ENCODE data around the gene RASL10B.
A peak's percentile ranks its signal among the peaks of the same experiment; 100 is the strongest.
"Not testable (repeated sequence)": the region's sequence is repeated elsewhere in the genome, so short reads cannot be mapped to it uniquely, and the experiment has no call there.

The RASL10B gene

DNA sequence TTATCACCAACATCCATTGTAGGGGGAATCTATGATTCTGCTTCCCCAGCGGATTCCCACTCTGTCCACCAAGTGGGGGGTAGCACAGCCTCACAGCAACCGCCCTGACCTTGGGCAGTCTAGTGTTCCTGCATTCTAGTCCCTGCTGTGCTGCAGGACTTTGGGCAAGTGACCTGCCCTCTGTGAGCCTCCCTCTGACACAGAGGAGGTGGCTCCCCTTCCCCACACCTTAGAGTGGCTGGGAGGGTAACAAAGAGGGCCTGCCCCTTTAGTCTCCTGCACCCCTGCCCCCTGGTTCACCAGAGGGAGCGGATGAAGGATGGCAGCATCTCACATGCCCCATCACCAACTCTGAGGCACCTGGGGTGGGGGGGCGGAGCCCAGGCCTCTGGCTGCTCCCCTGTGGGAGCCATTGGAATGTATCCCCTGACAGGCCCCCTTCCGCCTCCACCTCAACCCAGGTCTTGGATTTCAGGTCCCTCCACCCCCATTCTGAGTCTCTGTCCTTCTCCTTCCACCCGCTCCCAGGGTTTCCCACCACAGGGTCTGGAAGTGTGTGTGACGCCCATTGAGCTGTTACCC, 11.5 kb downstream of the RASL10B start:
- no peak for DNase-seq (ENCODE audit: low spot score)

- DNase-seq (ENCODE audit: low spot score): no peak
Measured at GRCh38 chr17:35743626-35744328, 12.3 kb downstream of the RASL10B start.

DNA sequence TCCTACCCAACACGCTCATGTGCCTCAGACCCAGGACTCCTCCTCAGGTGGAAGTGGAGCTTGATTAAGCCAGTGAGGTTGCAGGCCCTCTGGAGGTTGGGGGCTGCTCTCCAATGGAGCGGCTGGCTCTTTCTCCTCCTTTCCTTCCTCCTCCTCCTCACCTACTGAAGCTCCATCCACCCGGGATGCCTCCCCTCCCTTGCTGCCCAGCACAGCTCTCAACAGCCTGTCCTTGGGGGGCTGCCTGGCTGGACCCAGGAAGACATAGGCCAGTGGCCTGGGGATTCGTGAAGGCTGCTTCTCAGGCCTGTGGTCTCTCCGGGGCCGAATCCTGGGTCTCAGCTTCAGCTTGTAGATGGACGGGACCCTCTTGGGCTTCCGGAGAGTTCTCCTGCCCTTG, 13.4 kb downstream of the RASL10B start:
- DNase-seq (ENCODE audit: low spot score): no peak

- no peak for DNase-seq (ENCODE audit: low spot score)
Measured at GRCh38 chr17:35745246-35745645, 13.8 kb downstream of the RASL10B start.

DNA sequence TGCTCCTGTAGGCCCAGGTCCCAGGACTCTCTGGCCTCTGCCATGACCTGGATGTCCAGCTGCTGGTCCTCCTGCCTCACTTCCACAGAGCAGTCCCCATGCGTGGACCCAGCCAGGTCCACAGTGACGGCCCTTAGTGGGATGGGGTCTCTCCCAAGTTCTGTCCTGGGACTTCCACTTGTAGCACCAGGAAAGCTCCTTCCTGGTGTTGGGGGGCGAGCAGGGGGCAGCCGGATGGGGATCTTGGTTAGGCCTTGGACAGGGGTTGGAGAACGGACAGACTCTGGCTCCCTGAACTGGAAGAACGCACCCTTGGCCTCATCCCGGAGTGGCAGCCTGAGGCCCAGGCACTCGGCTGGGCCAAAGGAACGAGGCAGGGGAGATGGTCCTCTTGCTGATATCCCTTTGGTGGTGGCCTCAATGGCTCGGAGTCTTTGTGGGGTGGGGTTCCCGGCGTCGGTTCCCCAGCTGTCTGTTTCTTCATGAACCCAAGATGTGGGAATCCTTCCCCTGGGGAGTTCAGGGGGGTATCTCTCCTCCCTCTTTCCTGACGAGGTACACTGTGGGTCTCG, 14.4 kb downstream of the RASL10B start:
- DNase-seq (ENCODE audit: low spot score): no peak

GRCh38 chr17:35747540-35748017, 16.1 kb downstream of the RASL10B start:
- DNase-seq (ENCODE audit: low spot score): peak; percentile 80

- peak; percentile 61 for DNase-seq (ENCODE audit: low spot score)
Measured at GRCh38 chr17:35748341-35748841, 17.0 kb downstream of the RASL10B start.

DNA sequence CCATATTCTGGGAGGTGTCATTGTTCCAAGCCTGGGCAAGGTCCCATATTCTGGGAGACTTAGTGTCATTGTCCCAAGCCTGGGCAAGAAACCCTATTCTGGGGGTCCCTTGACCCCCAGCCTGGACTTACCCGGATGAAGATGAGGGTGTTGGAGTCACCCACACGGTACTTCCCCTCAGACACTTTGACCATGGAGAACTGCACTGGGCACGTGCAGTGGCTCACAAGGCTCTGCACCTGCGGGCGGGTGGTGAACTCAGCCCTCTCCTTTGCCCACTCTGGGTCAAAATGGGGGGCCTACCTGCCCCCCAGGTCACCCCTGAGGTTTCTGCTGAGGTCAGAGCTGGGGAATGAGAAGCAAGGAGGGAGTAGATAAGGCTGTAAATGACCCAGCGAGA, 17.5 kb downstream of the RASL10B start:
- no peak for DNase-seq (ENCODE audit: low spot score)

DNA sequence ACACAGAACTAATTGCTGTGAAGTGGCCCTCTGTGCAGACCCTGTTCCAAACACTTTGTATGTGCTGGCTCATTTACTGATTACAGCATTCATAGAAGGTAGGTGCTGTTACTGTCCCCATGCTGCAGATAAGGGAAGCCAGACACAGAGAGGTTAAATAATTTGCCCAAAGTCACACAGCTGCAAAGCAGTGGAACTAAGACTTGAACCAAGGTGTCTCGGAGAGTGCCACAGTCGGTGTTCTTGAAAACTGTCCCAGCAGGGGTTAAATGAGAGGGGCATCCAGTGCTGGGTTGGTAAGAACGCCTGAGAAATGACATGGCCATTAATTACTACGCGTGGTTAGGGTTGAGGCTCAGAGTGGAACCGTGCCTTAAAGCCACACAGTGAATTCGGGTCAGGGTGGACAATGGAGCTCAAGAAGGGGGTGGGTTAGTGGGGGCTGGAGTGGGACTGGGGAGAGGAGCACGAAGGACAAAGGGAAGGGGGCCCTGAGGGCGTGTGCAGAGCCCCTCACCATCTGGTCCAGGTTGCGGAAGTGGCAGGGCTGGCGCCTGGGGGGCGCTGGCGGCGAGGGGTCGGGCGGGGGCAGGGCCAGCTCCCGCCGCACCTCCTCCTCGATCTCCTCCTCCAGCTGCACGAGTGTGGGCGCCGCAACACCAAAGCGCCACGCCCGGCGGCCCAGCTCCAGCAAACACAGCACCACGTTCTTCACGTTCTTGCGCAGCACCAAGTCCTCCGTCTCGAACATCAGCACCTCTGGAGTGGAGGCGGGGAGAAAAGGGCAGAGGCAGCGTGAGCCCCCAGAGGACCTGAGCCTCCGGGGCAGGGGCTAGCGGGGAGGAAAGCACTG, 18.3 kb downstream of the RASL10B start:
- no peak for DNase-seq (ENCODE audit: low spot score)

DNA sequence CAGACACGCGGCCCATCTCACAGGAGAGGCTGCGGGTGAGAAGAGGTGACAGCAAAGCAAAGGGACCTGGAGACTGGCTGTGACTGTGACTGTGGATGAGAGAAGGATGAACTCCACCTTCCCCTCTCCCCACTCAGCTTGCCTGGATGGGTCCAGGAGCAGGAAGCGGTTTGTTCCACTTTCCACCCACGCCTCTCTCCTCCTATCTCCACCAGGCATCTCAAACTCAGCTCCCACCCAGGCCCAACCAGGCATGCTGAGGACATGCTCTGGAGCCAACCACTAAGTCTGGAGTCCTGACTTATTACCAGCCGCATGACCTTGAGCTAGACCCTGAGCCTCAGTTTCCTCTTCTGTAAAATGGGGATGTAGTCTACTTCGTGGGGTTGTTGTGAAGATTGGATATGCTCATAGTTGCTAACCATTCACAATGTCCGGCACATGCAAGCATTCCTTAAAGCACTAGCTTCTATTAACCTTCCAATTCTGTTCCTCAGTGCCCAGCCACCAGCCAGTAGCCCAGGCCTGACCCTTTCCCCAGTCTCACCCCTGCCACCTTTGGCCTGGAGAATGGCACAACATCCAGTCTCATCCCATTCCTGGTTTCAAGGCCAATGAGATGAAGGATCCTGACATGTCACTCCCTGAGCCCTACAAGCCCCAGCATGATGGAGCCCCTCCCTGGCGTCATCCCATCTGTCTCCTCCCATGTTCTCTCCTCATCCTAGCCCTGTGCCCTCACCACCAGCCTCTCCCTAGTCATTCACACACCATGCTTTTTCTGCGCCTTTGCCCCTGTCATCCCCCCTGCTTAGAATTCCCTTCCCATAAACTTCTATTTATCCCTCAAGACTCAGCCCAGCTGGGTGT, 19.3 kb downstream of the RASL10B start:
- no peak for DNase-seq (ENCODE audit: low spot score)

- DNase-seq (ENCODE audit: low spot score): not testable (repeated sequence)
Measured at GRCh38 chr17:35751541-35751940, 20.1 kb downstream of the RASL10B start.

DNA sequence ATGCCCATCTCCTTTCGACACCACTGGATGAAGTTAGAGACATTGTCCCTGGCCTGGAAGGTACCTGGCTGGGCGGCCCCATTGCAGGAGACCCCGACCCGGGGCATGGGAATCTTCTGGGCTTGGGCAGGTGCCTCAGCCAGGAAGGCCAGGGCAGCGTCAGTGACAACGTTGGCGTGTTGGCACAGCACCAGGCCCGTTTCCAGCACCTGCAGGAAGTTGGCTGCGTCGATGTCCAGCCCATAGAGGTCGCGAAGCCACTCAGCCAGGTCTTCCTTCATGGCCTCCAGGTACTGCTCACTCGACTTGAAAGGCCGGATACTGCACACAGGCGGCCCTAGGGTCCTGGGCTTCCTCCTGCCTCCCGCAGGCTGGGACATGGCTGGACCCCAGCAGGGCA, 21.0 kb downstream of the RASL10B start:
- no peak for DNase-seq (ENCODE audit: low spot score)

GRCh38 chr17:35752945-35753764, 21.7 kb downstream of the RASL10B start, which contains the start of gene GAS2L2:
Gene GAS2L2, minus strand, starts transcription at chr17:35753239. Its CDS starts 389 bp downstream, at chr17:35752850.
- DNase-seq (ENCODE audit: low spot score): no peak

- no peak for DNase-seq (ENCODE audit: low spot score)
Measured at GRCh38 chr17:35757243-35757642, 25.8 kb downstream of the RASL10B start.

GRCh38 chr17:35760587-35760986, 29.1 kb downstream of the RASL10B start, which contains the start of gene C17orf50:
Gene C17orf50, plus strand, starts transcription at chr17:35760887. Its CDS starts 55 bp downstream, at chr17:35760942.
- DNase-seq (ENCODE audit: low spot score): no peak

GRCh38 chr17:35761601-35762000, 30.2 kb downstream of the RASL10B start:
- DNase-seq (ENCODE audit: low spot score): no peak

DNA sequence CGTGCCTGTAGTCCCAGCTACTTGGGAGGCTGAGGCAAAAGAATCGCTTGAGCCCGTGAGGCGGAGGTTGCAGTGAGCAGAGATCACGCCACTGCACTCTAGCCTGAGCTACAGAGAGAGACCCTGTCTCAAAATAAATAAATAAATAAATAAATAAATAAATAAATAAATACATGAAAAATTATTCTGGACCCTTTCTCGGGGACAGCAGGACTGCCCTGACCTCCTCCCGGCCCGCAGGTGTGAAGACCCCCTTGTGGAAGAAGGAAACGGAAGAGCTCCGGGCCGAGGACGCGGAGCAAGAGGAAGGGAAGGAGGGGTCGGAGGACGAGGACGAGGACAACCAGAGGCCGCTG, 32.3 kb downstream of the RASL10B start:
- no peak for DNase-seq (ENCODE audit: low spot score)

- DNase-seq (ENCODE audit: low spot score): peak; percentile 85
Measured at GRCh38 chr17:35764123-35764991, 32.9 kb downstream of the RASL10B start.

DNA sequence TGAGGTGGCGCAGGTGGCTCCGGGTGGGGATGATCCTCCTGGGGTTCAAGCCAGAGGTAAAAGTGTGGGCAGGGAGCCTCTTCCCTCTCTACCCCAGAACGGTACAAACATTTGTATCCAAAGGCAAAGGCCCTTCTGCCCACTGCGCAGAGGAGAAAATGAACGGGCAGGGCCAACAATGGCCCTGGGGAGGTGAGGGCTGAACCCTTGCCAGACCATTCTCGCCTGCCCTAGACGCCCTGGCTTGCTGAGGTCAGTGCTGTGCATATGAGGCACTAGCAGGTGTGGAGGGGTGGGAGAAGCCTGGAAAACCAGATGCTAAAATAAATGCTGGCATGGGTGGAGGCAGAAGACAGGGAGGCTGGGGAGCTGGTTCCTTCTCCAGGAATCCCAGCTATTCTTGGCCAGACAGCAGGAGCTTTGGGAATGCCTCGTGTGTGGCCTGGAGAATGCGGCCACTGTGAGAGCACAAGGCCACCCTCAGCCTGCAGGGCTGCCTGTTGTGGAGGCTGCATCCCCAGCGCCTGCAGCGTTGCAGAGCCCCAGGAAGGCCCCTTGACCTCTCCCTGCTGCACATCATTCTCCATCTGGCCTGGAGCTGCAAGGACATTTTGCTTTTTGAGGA, 33.8 kb downstream of the RASL10B start:
- no peak for DNase-seq (ENCODE audit: low spot score)

All from hematopoietic multipotent progenitor cell treated with erythropoietin and hydrocortisone succinate and interleukin-3 and kit ligand, for 17 days (in vitro differentiated cells).